Stimulated activated CD4-positive, alpha-beta T cell treated with anti-CD3 and anti-CD28 coated beads, Interleukin-12 subunit alpha, Interleukin-12 subunit beta, amount 100 ng/mL, for 24 hours (primary cell): ENCODE results near the gene HSPA13.
A peak's percentile ranks its signal among the peaks of the same experiment; 100 is the strongest.
"Not testable (repeated sequence)": the region's sequence is repeated elsewhere in the genome, so short reads cannot be mapped to it uniquely, and the experiment has no call there.

ENCODE experiments used
- DNase-seq, 2 experiments: peaks; one replicate each; pipeline ENCODE4 v3.0.0-alpha.2; 2020; ENCODE audit warnings: low read depth in 2 of 2

HSPA13 gene

GRCh38 chr21:14382835-14383595 is at the start of gene HSPA13:
Gene HSPA13 (minus strand): TSS chr21:14383146. CDS start chr21:14383119, 27 bp downstream.
- DNase-seq, result peak; percentile 97 to 98

DNA sequence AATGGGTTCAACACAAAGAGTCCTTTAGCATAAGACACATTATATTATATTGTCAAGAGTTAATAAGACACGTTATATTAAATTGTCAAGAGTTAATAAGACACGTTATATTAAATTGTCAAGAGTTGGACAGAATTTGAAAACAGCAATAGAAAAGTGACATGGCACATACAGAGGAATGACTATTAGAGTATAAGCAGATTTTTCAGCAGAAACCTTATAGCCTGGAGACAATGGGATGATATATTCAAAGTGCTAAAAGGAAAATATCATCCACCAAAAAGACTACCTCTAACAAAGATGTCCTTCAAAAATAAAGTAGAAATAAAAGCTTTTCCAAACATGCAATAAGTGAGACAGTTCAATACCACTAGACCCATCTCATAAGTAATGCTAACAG is 36.0 kb upstream of the HSPA13 start:
- no peak for DNase-seq

DNA sequence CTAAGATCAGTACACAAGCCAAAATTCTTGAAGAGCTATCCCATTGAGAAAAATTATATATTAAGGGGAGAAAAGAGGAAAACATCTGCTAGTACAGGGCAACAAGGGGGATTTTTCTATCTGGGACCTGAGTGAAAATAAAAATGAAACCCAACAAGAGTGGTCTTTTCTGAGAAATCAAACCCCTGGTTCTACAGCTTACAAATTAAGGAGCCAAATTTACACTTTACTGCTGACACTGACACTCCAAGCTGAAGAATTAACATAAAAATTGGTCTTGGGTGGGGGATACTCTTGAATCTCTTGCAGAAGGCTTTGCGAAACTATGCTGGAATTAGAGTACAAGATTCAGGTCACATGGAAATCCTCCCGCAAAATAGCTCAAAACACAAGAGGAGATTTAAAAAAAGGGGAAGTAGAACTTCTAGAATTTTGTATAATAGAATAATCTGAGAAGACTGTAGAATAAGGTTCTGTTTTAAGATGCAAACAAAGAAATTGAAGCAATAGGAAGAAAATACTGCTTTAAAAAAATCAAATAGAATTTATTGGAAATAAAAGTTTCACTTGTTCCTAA is 32.1 kb upstream of the HSPA13 start:
- DNase-seq, result no peak

DNA sequence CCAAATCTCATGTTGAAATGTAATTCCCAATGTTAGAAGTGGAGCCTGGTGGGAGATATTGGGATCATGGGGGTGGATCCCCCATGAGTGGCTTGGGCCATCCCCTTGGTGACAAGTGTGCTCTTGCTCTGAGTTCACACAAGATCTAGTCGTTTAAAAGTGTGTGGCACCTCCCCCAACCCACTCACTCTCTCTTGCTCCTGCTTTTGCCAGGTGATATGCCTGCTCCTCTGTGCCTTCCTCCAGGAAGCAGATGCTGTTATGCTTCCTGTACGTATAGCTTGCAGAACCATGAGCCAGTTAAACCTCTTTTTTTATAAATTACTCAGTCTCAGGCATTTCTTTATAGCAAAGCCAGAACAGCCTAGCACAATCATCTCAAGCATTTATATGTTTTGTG is 23.0 kb upstream of the HSPA13 start:
- DNase-seq, result no peak

DNA sequence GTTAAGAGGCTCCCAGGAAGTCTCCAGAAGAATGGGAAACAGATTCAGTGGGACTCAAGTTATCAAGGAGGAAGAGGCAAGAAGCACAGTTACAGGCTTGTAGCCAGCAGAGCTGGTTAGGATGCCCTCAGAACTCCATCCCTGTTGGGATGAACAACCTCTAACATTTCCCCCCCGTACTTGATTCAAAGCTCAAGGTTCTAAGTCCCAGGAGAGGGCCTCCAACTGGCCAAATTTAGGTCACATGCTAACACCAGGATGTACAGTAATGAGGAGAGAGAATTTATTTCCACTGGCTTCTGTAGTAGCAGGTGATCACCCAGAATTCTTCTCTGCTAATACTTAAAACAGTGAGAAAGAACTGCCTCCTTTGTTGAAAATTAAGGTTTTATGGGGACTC is 22.3 kb upstream of the HSPA13 start:
- no peak for DNase-seq

- no peak for DNase-seq
These were observed 20.9 kb upstream of the HSPA13 start for GRCh38 chr21:14403681-14404318.

- no peak for DNase-seq
These were observed 18.3 kb upstream of the HSPA13 start for GRCh38 chr21:14401217-14401616.

- no peak for DNase-seq
These were observed 5.3 kb upstream of the HSPA13 start for GRCh38 chr21:14388282-14388681.

- no peak for DNase-seq
These were observed 1.5 kb upstream of the HSPA13 start for GRCh38 chr21:14384453-14384852.

- DNase-seq, result no peak
These were observed 742 bp upstream of the HSPA13 start for GRCh38 chr21:14383596-14384180.

- DNase-seq, result peak; percentile 9 to 39
These were observed 486 bp downstream of the HSPA13 start for GRCh38 chr21:14382486-14382834.

DNA sequence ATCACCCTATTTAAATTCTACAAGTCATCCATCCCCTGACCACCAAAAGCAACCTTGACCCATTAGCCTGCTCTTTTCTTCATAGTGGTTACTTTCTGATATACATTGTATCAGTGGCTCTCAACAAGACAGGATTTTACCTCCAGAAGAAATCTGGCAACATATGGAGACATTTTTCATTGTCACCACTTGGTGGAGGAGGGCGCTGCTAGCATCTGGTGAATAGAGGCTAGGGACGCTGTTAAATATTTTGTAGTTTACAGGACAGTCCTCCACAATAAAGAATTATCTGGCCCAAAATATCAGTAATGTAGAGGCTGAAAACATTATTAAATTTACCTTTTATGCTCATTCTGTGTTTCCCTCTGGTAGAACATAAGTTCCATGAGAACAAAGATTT is 6.1 kb downstream of the HSPA13 start:
- no peak for DNase-seq

DNA sequence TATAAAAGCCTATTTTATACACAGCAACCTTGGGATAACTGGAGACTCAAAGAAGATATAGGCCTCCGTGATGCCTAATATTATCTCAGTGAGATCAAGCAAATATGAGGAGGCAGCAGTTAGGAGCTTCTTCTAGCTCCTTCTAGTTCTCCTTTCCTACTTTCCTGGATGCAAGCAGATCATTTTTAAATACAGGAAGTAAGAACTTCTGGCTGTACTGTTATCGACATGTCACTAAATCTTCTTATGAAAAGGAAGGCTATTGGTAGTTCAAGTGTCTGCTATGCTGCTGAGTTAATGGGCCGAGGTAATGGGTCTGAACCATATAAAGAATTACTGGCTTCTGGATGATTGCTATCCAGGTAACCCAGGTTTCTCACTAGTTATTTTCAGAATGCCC is 15.9 kb downstream of the HSPA13 start:
- DNase-seq, result no peak

- DNase-seq, result no peak
These were observed 21.0 kb downstream of the HSPA13 start for GRCh38 chr21:14361958-14362357.

DNA sequence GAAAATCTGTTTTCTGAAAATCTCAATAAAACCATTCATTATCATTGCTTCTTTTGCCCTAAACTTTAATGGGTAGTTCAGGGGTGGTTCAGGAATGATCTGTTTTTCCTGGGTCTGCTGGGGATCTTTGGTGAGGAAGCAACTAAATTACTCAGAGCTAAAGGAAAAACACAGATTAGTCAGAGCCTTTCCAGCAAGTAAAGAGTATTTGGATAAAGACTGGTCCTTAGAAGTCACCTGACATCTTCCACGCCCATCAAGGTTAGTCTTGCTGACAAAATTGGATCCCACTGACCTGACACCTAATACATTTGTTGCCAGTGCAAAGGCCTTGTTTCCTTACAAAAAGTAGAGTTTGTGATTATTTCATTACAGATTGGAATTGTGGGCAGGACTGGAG is 24.2 kb downstream of the HSPA13 start:
- no peak for DNase-seq

DNA sequence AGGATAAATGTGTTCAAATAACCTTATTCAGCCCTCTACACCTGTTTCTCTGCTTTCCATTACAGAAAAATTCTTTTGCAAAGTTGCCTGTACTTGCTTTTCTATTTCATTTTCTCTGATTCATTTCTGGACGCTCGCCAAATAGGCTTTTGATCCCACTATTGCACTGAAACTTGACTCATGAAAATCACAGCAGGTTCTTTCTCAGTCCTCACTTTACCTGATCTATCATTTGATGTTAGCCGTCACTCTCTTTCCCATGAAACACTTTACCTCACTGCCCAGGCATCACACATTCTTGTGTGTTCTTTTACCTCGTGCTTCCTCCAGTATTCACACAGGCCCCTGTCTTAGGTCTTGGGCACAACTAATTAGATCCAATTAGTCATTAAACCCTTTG is 26.2 kb downstream of the HSPA13 start:
- DNase-seq, result no peak

DNA sequence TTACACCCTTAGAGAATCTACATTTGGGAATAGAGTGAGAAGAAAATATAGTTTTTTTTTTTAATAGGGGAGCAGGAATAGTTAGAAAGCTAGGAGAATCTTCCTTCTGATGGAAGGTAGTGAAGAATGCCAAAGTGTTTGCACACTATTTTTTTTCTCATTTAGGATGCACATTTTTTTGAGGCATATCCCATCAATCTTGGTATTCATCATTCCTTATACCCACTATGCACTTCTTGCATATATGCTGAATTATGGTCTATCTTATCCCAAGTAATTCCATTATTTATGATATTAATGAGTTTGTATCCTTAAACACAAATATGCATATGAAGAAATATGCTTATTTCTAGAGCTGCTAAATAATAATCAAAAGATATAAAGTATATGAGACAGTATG is 28.4 kb downstream of the HSPA13 start:
- no peak for DNase-seq

DNA sequence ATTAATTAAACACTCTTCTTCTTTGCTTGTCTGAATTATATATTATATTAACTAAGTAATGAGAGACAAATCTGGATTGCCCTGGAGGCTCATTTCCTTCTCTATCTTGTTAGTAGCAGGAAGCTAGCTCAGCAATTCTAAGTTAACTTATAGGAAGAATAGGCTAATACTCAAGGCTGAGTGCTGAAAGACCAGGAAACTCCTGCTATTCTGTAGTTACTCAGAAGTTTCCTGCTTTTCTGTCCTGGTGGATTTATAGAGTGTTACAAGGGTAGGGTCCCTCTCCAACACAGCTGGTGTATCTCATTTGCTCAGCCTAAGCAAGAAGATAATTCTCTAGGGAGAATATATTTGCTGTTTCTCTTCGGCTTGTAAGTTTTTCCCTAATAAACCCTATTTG is 29.2 kb downstream of the HSPA13 start:
- DNase-seq, result no peak

DNA sequence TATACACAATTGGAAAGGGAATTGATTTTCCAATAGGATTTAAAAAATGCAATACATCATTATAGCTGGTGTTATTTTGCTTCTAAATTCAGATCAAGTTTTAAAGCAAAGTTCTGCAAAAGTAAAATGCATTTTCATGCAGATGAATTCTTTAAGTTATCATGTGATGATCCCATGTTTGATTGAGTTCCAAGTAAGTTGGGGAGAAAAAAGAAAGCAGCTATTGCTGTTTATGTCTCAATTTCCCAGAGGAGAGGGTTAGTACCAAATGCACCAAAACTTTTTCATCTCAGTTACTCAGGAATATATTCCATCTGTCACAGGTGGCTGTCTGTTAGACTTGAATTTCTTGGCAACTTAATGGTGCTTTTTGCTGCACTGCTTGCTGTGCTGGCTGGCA is 29.7 kb downstream of the HSPA13 start:
- DNase-seq, result no peak

DNA sequence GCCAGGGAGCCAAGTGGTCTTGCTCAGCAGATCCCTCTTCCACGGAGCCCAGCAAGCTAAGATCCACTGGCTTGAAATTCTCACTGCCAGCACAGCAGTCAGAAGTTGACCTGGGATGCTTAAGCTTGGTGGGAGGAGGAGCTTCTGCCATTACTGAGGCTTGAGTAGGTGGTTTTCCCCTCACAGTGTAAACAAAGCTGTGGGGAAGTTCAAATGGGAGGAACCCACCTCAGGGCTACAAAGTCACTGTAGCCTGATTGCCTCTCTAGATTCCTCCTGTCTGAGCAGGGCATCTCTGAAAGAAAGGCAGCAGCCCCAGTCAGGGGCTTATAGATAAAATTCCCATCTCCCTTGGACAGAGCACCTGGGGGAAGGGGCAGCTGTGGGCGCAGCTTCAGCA is 55.6 kb downstream of the HSPA13 start:
- DNase-seq, result not testable (repeated sequence)

- no peak for DNase-seq
These were observed 57.4 kb downstream of the HSPA13 start for GRCh38 chr21:14325595-14325994.
